H4 (cell line): Measurements from ENCODE around the gene HYAL3. TPM values are rescaled to one million over a fixed set of nuclear protein-coding genes. Genes with fewer than 3 reads are reported as not detected.

Experiments used
- DNase-seq: peaks from one replicate; pipeline ENCODE4 v3.0.0-alpha.2; 2015; ENCODE audit warnings: low spot score
- total RNA-seq: library from RNA; depleted of rRNA; stranded (reverse); fragments of >200 nt; shearing (Covaris generic); gene quantifications from 2 replicates; pipeline ENCODE4 v1.2.3, GENCODE V29; 2014

The HYAL3 gene
- total RNA-seq, 1 experiment from 2014 or later: 2.8 TPM

DNA sequence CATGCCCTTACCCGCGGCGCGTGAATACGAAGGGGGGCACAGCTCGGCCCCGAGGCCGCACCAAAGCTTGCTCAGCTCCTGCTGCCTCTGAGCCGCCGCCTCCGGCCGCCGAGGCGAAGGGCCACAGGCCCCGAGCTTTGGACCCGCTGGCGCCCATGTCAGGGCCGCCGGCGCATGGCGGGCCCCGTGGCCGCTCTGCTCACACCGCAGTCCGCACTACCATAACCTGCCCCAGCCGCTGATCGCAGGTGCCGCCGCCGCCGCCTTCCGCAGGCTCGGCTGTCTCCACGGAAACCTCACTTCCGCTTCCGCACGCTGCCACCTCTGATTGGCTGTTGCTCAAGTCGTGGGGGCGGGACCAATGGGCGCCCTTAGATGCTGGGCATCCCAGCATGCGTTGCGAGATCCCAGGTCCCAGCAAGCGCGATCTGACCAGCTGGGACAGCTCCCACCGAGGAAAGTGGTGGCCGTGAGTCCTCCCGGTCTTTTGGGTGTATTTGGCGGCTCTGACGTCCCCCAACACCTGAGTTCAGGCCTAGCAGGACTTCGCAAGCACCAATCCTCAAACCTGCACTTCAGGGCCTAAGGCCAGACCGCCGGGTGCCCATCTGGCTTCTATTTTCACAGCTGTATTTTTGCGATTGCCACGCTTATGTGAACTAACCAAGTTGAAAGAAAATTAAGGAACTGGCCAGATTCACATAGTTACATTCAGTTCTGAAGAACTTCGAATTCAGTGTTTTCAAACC lies 28.9 kb upstream of the HYAL3 start, which contains the start of gene TUSC2:
Gene TUSC2, minus strand, starts transcription at position 281 of the 749 bp plus-strand sequence. Its CDS starts 124 bp downstream, at position 157.
- peak; percentile 91 for DNase-seq

DNA sequence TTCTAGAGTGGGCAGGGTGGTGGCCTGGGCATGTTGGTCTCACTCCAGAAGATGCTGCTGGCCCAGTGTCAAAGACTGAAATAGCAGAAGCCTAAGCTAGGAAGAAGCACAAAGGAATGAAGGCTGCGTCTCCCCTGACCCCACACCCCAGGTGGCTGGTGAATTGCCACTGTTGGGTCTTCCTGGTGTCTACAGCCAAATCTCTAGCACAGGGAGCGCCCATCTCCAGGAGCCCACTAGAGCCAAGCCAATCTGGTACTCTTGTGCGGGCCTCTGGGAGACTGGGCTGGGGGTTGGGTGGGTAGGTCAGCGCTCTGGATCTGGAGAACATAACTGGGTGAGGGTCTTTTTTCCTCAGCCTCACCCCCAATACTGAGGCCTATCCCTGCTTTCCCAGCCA lies 27.9 kb upstream of the HYAL3 start:
- DNase-seq: no peak

DNA sequence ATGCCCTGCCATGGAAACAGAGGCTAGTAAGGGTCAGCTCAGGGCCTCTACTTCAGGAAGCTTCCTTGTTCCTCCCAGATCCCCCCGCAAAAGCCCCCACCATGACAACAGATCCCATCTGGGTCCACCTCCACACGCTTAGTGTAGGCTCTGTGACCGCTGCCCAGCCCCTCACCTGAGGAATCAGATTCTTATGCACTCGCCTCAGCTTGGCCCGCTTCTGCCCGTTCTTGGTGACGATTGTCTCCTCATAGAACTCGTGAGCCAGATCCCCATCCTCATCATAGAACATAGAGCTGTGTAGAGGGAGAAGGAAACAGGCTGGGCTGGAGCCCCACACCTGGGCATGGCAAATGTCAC lies 27.0 kb upstream of the HYAL3 start:
- DNase-seq: no peak

DNA sequence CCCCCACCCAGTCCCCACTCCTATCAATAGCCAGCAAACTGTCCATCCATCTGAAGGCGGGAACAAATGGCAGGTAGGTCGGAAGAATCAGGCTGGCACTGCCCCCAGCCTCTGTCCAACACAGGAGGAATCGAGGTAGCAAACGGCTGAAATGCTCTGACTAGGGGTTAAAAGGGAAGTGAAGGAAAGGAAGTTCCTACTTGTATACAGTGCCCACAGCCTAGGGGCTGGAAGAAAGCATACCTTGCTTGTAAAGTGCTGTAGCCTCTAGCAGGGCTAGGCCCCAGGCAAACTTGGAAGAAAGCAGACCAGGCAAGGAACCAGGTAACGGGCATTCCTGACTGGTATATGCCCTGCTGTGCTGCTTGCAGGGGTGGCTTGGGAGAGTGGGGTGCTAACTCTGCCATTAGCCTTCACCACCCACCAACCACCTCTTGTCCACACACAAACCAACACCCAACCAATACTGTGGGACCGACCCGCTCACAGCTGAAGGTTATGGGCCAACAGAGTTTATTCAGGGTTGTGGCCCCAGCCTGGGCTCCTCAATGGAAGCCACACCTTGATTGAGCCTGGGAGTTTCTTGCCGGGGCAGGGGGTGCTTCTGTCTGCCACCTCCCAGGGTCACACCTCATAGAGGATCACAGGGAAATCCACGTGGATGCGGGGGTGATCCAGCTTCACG lies 26.4 kb upstream of the HYAL3 start:
- no peak for DNase-seq

DNA sequence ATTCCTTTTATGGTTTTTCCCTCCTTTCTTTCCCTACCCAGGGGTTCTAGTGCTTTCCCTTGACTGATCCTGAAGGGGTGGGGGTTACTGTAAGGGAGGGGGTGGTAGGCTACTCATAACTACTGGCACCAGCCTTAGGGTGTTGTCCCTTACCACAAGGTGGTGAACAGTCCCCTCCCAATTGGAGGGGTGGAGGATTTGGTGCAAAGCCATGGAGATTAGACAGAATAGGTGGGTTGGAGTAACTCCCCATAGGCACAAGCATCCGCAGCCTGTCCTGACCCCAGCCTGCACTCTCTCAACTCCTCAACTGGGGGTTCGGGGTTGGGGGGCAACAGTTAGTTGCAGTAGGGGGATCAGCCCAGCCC lies 25.9 kb upstream of the HYAL3 start:
- DNase-seq: no peak

DNA sequence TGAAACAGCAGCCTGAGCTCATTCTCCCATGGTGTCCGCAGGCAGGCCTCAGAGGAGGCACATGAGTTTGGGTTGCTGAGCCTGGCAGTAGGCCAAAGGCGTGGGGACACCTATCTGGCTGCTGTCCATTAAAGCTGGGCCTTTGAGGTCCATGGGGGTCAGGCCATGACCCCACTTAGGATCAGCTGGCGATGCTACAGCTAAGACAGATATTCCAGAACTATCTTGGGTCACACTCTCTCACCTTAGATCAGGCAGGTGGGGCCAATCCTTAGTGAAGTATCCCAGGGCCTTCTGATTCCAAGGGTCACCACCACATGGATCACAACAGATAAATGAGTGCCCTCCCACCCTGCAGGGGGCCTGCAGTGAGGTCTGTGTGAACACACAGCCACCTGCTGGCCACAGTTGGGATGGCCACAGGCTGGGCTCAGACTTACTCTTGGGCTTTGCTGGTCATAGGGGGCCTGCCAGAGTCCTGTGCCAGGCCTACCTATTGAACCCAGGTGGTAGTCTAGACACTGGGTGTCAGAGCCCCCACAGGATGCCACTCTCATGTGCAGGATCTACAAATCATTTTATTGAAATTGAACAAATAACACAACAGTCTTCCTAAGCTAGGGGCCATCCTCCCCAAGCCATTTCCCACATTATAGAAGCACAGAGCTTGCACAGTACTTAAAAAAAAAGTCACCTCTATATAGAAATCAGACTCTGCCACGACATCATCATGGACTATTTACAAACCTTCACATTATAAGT lies 25.3 kb upstream of the HYAL3 start:
- no peak for DNase-seq

DNA sequence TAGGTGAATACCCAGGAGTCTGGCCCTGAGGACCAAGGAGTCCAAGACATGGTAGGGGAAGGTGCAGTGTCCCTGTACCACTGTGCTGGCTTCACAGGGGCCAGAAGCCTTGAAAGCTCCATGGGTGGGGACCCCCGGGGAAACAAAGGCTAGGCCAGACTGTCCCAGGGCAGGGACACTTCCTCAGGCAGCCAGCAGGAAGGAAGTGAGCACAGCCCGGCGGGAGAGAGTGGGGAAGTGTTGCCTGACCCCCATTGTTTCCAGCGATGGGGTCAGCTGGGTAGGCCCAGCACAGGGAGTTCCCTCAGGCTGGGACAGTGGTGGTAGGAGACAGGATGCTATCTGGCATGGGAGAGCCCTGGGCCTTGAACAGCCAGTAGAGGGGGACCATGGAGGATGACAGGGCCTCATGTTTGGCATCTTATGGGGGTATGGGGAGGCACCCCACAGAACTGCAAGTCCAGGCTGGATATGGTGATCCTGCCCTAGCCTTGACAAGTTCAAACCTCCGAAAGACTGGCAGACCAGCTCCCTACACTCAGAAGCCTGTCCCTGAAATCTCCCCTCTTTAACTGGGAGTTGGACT lies 24.5 kb upstream of the HYAL3 start:
- DNase-seq: no peak

DNA sequence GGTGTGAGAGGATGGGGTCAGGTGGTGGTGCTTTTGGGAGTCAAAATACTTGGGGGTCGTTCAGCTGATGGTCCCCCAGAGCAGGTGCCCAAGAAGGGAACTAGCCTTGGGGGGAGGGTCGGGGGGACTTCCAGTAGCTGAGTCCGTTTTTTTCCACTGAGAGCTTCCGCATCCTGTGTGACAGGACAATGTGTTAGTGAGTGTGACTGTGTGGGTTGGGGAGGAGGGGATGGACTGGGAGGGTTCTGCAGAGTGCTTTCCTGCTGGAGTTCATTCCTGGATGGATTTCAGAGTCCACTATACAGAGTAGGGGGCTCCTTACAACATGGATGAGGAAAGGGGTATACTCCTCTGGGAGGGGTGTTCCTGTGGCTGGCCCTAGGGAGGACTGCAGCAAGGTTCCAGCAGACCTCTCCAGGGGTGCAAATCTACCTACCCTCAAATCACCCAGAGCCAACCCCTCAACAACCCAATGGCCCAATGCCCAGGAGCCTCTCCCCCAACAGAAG lies 23.9 kb upstream of the HYAL3 start:
- no peak for DNase-seq

DNA sequence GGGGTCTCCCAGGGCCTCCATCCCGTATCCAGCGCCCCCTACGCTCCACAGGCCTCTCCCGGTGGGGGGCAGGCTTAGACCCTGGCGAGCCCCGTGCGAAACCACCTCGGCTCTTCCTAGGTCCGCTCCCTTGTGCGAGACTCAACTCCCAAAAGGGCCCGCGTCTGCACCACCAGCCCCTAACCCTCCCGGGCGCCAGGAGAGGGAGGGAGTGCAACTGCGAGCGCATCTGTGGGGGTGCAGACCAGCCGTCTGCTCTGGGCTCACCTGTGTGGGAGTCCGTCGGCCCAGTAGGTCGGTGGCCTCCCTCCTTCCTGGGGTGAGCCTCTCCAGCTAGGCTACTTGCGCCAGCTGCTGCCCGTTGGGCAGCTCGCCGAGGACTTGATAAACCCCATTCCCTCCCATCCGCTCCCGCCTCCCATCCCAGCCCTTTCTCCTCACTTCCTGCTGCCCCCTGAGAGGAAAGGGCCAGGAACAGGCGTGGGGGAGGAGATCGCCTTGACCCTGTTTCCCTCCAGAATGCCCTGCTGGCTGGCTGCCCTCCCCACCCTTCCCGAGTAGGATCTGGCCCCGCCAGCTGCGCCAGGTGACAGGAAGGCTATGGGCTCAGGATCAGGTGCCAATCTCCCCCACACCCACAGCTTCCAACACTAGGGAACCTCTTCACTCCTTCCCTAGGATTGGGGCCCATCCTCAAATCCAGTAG lies 23.3 kb upstream of the HYAL3 start, which contains the start of gene HYAL2:
Gene HYAL2, minus strand, starts transcription at position 360 of the 706 bp plus-strand sequence. CDS start 2,256 bp downstream, outside the sequence.
- DNase-seq: no peak

DNA sequence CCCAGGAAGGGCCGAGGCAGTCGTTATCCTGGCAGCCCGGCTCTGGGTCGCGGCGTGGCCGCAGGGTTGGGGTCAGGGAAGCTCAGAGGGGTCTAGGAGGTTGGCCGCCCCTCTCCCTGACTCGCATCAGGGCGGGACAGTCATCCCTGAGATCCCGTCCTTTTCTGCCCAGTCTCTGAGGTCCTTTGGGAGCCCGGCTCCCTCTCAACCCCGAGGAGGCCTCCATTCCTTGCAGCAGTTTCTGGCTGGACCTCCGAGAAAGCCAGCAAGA lies 22.8 kb upstream of the HYAL3 start:
- DNase-seq: no peak

DNA sequence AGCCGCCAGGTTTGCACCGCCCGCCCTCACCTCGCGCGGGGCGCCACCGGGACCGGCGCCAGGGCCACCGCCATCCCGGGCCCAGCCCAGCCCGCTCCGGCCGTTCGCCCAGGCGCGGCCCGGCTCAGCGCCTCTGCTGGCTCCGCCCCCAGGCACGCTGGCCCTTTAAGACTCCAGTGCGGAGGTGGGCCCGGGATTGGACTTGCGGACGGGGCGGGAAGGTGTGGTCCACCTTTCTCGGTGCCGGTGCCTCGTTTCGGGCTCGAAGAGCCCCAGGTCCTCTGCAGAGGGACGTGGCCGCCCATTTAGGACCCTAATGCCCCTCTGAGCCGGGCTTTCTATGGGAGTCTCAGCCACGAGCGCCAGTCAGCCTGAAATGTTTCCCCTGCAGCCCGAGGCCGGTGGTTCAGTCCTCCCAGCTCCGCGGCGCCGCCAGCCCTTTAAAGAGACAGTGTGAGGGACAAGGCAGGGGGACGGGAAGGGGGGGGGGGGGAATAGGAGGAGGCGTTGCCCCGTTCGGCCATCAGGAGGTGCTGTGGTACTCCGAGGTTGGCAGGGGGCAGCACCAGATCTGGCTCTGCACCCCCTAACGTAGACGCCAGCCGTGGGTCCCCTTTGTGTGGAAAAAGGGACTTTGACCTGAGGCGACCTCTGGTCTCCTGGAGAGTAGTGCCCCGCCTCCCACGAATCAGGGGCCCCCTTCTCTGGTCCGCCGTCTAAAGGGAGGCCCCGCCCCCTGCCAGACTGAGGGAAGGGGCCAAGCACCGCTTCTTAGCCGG lies 22.3 kb upstream of the HYAL3 start:
- DNase-seq: peak; percentile 75

DNA sequence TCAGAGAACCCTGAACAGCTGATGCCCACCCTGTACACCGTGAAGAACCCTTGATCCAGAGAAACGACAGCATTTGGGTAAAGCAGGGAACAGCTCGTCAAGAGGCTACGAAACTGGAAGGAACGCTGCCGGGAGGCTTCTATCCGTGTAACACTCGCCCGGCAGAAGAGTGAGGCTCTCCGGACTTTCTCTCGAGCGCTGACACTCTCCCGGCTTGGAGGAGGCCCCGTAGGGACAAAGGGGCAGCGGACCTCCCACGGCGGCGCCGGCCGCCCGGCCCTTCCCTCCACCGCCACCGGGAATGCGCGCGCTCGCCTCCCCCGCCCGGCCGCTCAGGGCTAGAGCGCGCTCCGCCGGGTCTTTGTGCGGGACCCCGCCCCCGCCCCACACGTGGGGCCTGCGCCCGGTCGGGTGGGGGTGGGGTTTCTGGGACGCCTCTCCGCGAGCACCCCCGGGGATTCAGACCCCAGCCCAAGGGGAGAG lies 21.7 kb upstream of the HYAL3 start:
- DNase-seq: no peak

DNA sequence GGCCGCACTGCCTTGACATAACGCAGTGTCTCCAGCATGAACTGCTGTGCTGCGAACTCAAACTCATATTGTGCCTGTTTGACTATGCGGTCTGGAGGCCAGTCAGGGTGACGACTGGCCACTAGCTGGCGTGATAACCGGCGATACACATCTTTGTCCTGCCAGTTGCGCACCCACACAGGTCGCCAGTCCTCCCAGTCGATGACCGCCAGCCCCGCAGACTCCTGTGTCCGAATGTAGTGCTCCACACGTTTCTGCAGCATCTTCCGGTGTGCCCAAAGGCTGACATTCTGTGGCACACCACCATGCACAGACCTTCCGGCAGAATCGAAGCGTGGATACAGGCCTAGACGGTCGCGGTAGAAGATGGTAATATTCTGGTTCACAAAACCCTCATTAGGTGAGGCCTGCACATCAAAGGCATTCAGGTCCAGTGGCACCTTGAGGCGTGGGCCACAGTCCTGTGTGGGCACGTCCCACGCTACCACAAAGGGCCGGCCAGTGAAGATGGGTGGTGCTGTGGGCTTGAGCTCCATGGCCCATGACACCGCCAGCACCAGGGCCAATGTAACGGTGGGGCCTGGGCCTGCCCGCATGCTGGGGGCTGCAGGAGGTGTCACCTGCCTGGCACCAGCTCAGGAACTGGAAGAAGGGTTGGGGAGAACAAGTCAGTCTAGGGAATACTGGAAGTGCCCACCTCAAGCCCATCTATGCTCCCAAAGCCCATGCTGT lies 20.9 kb upstream of the HYAL3 start:
- DNase-seq: no peak

DNA sequence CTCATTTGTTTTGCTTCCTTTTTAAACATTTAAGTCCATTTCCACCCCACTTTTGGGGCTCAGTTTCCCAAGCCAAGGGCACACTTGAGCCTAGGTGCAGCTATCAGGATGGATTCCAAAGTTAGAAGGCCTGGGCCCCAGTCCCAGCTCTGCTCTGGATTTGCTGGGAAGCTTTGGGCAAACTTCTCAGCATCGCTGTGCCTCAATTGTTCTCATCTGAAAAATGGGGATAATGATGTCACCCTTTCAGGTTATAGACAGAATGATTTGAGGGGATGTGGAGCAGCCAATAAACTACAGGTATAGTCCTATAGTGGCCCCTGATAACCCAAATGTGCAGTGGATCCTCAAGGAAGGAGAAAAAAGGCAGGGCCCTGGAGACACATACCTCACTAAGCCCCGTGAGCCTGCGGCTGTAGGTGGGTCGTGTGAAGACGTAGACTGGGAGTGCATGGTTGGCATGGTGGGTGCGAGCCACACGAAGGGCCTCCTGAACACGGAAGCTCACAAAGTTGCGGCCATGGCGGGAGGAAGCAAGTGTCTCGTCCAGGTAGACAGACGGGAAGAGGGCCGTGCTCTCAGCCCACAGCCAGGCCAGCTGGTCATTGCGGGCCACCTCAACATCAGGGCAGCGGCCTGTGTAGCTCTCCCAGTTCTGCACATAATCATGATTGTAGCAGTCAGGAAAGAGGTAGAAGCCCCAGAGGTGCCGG lies 20.1 kb upstream of the HYAL3 start:
- DNase-seq: no peak

DNA sequence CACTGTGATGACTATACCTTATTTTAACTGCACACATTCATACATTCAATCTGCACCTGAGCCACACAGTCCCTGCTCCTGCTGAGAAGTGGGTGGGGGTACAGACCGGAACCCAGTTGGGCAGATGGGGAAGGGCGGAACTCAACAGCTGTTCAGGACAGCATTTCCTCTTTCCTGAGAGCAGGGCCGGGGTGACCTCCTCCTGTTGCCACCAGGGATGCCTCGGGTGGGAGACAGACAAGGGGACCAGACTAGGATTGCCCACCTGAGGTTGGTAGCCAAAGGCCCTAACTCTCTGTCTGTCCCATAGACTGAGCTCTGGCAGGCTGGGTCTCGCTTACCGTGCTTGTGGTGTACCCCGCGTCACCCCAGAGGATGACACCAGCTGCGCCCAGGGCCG lies 19.4 kb upstream of the HYAL3 start:
- no peak for DNase-seq

DNA sequence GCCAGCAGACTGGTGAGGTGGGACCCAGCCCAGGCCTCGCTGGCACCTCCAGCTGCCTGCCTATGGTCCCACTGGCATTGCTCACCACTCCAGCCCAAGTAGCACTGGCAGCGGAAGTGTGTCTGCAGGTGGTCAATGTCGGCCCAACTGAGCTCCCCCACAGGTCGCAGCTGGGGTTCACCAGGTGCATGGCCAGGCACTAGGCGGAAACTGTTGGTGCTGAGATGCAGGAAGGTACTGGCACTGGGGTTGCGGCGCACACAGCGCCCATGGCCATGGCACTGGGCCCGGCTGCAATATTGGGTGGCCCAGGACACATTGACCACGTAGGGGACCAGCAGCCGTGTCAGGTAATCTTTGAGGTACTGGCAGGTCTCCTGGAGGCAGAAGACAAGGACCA lies 19.0 kb upstream of the HYAL3 start:
- no peak for DNase-seq

DNA sequence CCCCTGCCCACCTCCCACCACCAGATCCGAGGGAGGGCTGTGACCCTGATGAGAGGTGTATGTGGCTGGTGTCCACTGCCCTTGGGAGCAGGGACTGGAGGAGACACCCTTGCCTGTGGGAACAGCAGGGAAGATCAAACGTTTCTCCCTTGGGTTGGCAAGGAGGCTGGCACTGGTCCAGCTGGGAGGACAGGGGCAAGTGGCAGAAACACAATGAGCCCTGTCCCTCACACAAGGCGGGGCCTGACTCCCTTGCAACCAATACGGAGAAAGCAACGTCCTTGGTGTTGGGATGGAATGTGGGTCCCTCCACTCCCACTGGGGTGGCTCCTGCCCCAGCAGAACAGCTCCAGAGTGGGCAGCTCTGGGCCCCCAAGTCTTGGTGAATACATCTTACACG lies 18.1 kb upstream of the HYAL3 start:
- DNase-seq: no peak

DNA sequence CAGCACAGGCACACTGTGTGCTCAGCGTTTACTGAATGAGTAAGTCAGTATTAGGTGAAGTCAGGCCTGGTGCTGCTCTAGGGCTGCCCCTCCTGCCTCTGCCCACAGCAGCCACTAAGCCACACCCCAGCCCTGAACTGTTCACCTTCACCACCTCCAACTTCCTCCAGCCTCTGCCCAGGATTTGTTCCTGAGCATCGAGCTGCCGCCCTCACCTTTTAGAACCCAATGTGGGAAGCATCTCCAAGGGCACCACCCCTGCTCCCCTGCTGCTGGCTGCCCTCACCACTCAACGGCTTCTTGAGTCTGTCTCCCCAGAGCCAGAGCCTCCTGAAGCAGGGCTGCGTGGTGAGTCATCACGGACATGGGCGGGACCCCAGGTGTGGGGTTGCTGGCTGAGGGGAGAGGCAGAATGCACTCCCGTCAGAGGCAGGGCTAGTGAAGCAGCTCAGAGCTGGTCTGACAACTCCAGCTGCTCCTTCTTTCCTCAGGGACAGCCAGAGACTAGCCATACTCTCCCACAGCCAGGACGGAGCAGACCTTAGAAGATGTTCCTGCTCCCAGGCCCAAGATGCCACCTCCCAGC lies 17.5 kb upstream of the HYAL3 start:
- DNase-seq: peak; percentile 75

DNA sequence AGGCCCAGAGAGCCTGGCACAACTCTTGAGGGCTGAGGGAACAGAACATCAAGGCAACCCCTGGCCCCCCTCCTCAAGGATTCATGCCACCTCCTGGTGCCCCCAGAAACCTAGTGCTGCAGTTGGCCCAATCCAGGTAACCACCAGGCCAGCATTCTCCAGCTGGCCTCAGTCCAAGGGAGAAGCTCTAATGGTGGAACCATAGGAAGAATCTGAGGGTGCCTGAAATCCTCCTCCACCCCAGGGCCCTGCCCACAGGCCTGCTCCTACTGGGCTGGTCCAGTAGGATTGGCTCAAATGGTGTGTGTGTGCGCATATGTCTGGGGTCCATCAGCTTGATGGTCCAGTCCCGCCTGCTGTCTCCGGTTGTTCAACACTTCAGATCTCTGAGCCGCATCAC lies 15.6 kb upstream of the HYAL3 start:
- no peak for DNase-seq
